Naive thymus-derived CD4-positive, alpha-beta T cell (primary cell): ENCODE results near the gene DDX39A. TPM values are rescaled to one million over a fixed set of nuclear protein-coding genes. Genes with fewer than 3 reads are reported as not detected.

Source experiments
- ATAC-seq: fragments of 150-1000 bp; cut with Tn5 transposase; 2 replicates; pipeline ENCODE4 v1.10.0; 2021; ENCODE audit warnings: mild to moderate bottlenecking, moderate library complexity
- CTCF ChIA-PET: fragments of 350-600 bp; sonication (Branson Sonifier 250); formaldehyde crosslinking; loops from one replicate; lab custom pipeline; 2021; ENCODE audit warnings: antibody characterized with exemption; lab: Charles Lee
- POLR2A ChIA-PET: fragments of 350-600 bp; sonication (Branson Sonifier 250); formaldehyde crosslinking; loops from one replicate; lab custom pipeline; 2021; ENCODE audit warnings: antibody characterized with exemption, inconsistent platforms; lab: Charles Lee
- DNase-seq, 9 donors: peaks; one replicate each; pipeline versions ENCODE4 v3.0.0 to v3.0.0-alpha.2; 2020 to 2022; ENCODE audit warnings: mixed read lengths in 1 of 9
- H3K27ac ChIP-seq: one replicate; pipeline ENCODE4 v1.7.0; 2013; ENCODE audit warnings: mild to moderate bottlenecking, low read depth, low read length, moderate library complexity
- H3K27me3 ChIP-seq, 2 donors: one replicate each; pipeline ENCODE4 v1.7.0; 2013; ENCODE audit warnings: low read length in 2 of 2, mild to moderate bottlenecking in 2 of 2, moderate library complexity in 2 of 2; ENCODE audit not compliant: control insufficient read depth in 2 of 2, insufficient read depth in 2 of 2
- H3K36me3 ChIP-seq, 3 experiments: 1 replicate in 2 of 3; 2 replicates in 1 of 3; pipeline ENCODE4 v1.7.0; 2013; ENCODE audit warnings: low read length in 3 of 3, mild to moderate bottlenecking in 3 of 3, moderate library complexity in 1 of 3; ENCODE audit not compliant: insufficient read depth in 3 of 3, control insufficient read depth in 2 of 3
- H3K4me1 ChIP-seq, 2 donors: one replicate each; pipeline ENCODE4 v1.7.0; 2013; ENCODE audit warnings: low read length in 2 of 2, mild to moderate bottlenecking in 2 of 2, moderate library complexity in 1 of 2; ENCODE audit not compliant: control insufficient read depth in 2 of 2, insufficient read depth in 2 of 2
- H3K4me3 ChIP-seq: 2 replicates; pipeline ENCODE4 v1.7.0; 2013; ENCODE audit warnings: mild to moderate bottlenecking, low read length
- H3K9me3 ChIP-seq, 3 experiments: 1 replicate in 2 of 3; 2 replicates in 1 of 3; pipeline ENCODE4 v1.7.0; 2013; ENCODE audit warnings: low read length in 3 of 3; ENCODE audit not compliant: control insufficient read depth in 2 of 3
- H3K27ac Mint-ChIP-seq, 9 donors: one replicate each; pipeline ENCODE4 v1.8.0; 2020 to 2022; ENCODE audit warnings: mixed read lengths in 9 of 9, mild to moderate bottlenecking in 8 of 9, moderate library complexity in 5 of 9, inconsistent platforms in 2 of 9
- H3K27me3 Mint-ChIP-seq, 5 donors: one replicate each; pipeline ENCODE4 v1.8.0; 2021 to 2022; ENCODE audit warnings: mixed read lengths in 5 of 5, mild to moderate bottlenecking in 1 of 5
- H3K36me3 Mint-ChIP-seq, 5 donors: one replicate each; pipeline ENCODE4 v1.8.0; 2020 to 2022; ENCODE audit warnings: mixed read lengths in 5 of 5, mild to moderate bottlenecking in 3 of 5, inconsistent platforms in 1 of 5
- H3K4me1 Mint-ChIP-seq, 7 donors: one replicate each; pipeline ENCODE4 v1.8.0; 2020 to 2022; ENCODE audit warnings: mixed read lengths in 7 of 7, mild to moderate bottlenecking in 3 of 7, inconsistent platforms in 1 of 7
- H3K4me3 Mint-ChIP-seq, 10 donors: one replicate each; pipeline ENCODE4 v1.8.0; 2020 to 2022; ENCODE audit warnings: mild to moderate bottlenecking in 10 of 10, mixed read lengths in 10 of 10, moderate library complexity in 6 of 10, inconsistent platforms in 2 of 10
- H3K9me3 Mint-ChIP-seq, 11 donors: one replicate each; pipeline ENCODE4 v1.8.0; 2020 to 2022; ENCODE audit warnings: mixed read lengths in 11 of 11, mild to moderate bottlenecking in 4 of 11, inconsistent platforms in 1 of 11, moderate library complexity in 1 of 11
- intact Hi-C, 2 donors: fragments of 100-400 bp; cut with micrococcal nuclease; formaldehyde crosslinking; loops; one replicate each; pipeline ENCODE4 v1.15.1; 2023
- polyA plus RNA-seq, 2 donors: library from polyadenylated mRNA; unstranded; fragments of 300-500 nt; fragmentation: Illumina TruSeq; gene quantifications; one replicate each; pipeline ENCODE4 v1.2.3, GENCODE V29; 2021
- total RNA-seq, 6 experiments: library from RNA in 5 of 6; stranded (reverse) in 5 of 6; gene quantifications; 1 replicate in 5 of 6; 2 replicates in 1 of 6; pipeline ENCODE4 v1.2.3 and lab custom pipeline; 2021 to 2026

DDX39A gene
- total and polyA plus RNA-seq, 7 experiments from 2014 or later, result 98.6 to 288 (median 144) TPM

- H3K27ac ChIP-seq, result peak within 1 kb of the TSS; percentile 88
- H3K36me3 ChIP-seq, result no peaks in the 10 kb centered on the region
- peak in 3 of 9 donors; percentile 10 to 79 (median 47) for DNase-seq
- Mint-ChIP-seq H3K27ac (peak within 1 kb of the TSS; percentile 79 to 97 (median 90)), H3K4me1 (peaks cover 13 to 48% (median 34%) of the 10 kb centered on the region in 7 donors), H3K9me3 (peaks cover 0 to 1% (median 0%) of the 10 kb centered on the region in 11 donors), H3K4me3 (peak within 1 kb of the TSS; percentile 74 to 92 (median 88)), H3K36me3 (peaks cover 0 to 5% (median 0%) of the 10 kb centered on the region in 5 donors), H3K27me3 (peaks cover 0 to 14% (median 0%) of the 10 kb centered on the region in 5 donors)
- ChIA-PET CTCF (interaction anchor here (0.7 to 2.3 kb wide), 9 partner anchors 8 to 296 kb away, joined by 3 to 16 read pairs (median 4); partner anchors contain the start of genes ASF1B and DDX39A), POLR2A (interaction anchor here (0.5 to 2.7 kb wide), 9 partner anchors 9 to 100 kb away, joined by 3 to 17 read pairs (median 3); partner anchors contain the start of genes DDX39A and PTGER1)
- peaks cover 18 to 24% of the 10 kb centered on the region in 2 donors for H3K4me1 ChIP-seq
- no peaks in the 10 kb centered on the region for H3K27me3 ChIP-seq
- H3K9me3 ChIP-seq, result no peaks in the 10 kb centered on the region
- intact Hi-C loops, result loop anchor here (1.0 to 5.0 kb wide), 10 partner anchors 7 to 454 kb away; partner anchors contain the start of genes DDX39A (in 2 of the 2), NDUFB7 (in 1 of the 2) and OR7A17 (in 1 of the 2)
- peak; percentile 23 for ATAC-seq
- peak within 1 kb of the TSS; percentile 67 for H3K4me3 ChIP-seq
Observed at GRCh38 chr19:14432791-14433553, 13.8 kb upstream of the DDX39A start, which contains the start of gene PKN1. TSS of gene PKN1 (plus strand) at chr19:14433306. CDS start at chr19:14433522, 216 bp downstream.

GRCh38 chr19:14430712-14431111, 11.6 kb upstream of the DDX39A start:
- H3K36me3 Mint-ChIP-seq, result peaks cover 0 to 2% (median 0%) of the 10 kb centered on the region in 5 donors
- H3K4me3 Mint-ChIP-seq, result peak overlapping the region in 8 of 10 donors; percentile 11 to 83 (median 42)
- DNase-seq, result no peak
- H3K27ac Mint-ChIP-seq, result peak overlapping the region in 6 of 9 donors; percentile 33 to 77 (median 61)
- H3K4me1 Mint-ChIP-seq, result peaks cover 13 to 34% (median 27%) of the 10 kb centered on the region in 7 donors
- CTCF ChIA-PET, result interaction anchor here (0.6 to 1.8 kb wide), 5 partner anchors 9 to 51 kb away, joined by 3 to 4 read pairs (median 3); no protein-coding TSS in a partner anchor
- Histone ChIP-seq H3K4me3 (no peak overlapping the region), H3K36me3 (no peaks in the 10 kb centered on the region), H3K27me3 (no peaks in the 10 kb centered on the region), H3K4me1 (peaks cover 17 to 18% of the 10 kb centered on the region in 2 donors), H3K27ac (no peak overlapping the region), H3K9me3 (no peaks in the 10 kb centered on the region)
- ATAC-seq, result no peak
- H3K27me3 Mint-ChIP-seq, result peaks cover 0 to 17% (median 0%) of the 10 kb centered on the region in 5 donors
- intact Hi-C loops, result loop anchor here in 1 of 2 donors (5.0 kb wide), 4 partner anchors 122 to 457 kb away; partner anchors contain the start of genes NDUFB7 and OR7A17
- peaks cover 0 to 1% (median 0%) of the 10 kb centered on the region in 11 donors for H3K9me3 Mint-ChIP-seq
- POLR2A ChIA-PET, result interaction anchor here (0.9 to 2.7 kb wide), 2 partner anchors 10 to 49 kb away, joined by 3 to 17 read pairs; partner anchors contain the start of gene DDX39A

GRCh38 chr19:14428882-14429416, 9.8 kb upstream of the DDX39A start:
- intact Hi-C loops, result no loop called here
- ChIA-PET CTCF (interaction anchor here (0.6 to 1.3 kb wide), 5 partner anchors 9 to 223 kb away, joined by 3 to 5 read pairs (median 4); no protein-coding TSS in a partner anchor), POLR2A (interaction anchor here (0.6 to 1.8 kb wide), 5 partner anchors 10 to 292 kb away, joined by 3 to 9 read pairs (median 3); partner anchors contain the start of gene DDX39A)
- ATAC-seq (no peak), DNase-seq (no peak)
- Mint-ChIP-seq H3K27me3 (peaks cover 0 to 17% (median 0%) of the 10 kb centered on the region in 5 donors), H3K9me3 (peaks cover 0 to 1% (median 0%) of the 10 kb centered on the region in 11 donors), H3K27ac (no peak overlapping the region), H3K4me1 (peaks cover 5 to 21% (median 14%) of the 10 kb centered on the region in 7 donors), H3K36me3 (no peaks in the 10 kb centered on the region), H3K4me3 (no peak overlapping the region)
- H3K4me1 ChIP-seq, result peaks cover 6 to 9% of the 10 kb centered on the region in 2 donors
- no peak overlapping the region for H3K27ac ChIP-seq
- no peaks in the 10 kb centered on the region for H3K9me3 ChIP-seq
- no peaks in the 10 kb centered on the region for H3K36me3 ChIP-seq
- no peak overlapping the region for H3K4me3 ChIP-seq
- H3K27me3 ChIP-seq, result no peaks in the 10 kb centered on the region

- no peak overlapping the region for H3K4me3 Mint-ChIP-seq
- no peak overlapping the region for H3K27ac Mint-ChIP-seq
- ATAC-seq, result no peak
- CTCF ChIA-PET, result interaction anchor here (0.6 kb wide), 1 partner anchor 305 kb away, joined by 3 read pairs; no protein-coding TSS in a partner anchor
- H3K36me3 ChIP-seq, result no peaks in the 10 kb centered on the region
- H3K4me3 ChIP-seq, result no peak overlapping the region
- H3K4me1 ChIP-seq, result peaks cover under 1 to 5% of the 10 kb centered on the region in 2 donors
- intact Hi-C loops, result no loop called here
- DNase-seq, result no peak
- peaks cover 0 to 17% (median 0%) of the 10 kb centered on the region in 5 donors for H3K27me3 Mint-ChIP-seq
- peaks cover 5 to 17% (median 11%) of the 10 kb centered on the region in 7 donors for H3K4me1 Mint-ChIP-seq
- no peak overlapping the region for H3K27ac ChIP-seq
- POLR2A ChIA-PET, result interaction anchor here (0.5 kb wide), 1 partner anchor 1746 kb away, joined by 3 read pairs; the partner anchor contains the start of gene DHPS
- peaks cover 0 to 1% (median 0%) of the 10 kb centered on the region in 11 donors for H3K9me3 Mint-ChIP-seq
- H3K9me3 ChIP-seq, result no peaks in the 10 kb centered on the region
- H3K36me3 Mint-ChIP-seq, result no peaks in the 10 kb centered on the region
- H3K27me3 ChIP-seq, result no peaks in the 10 kb centered on the region
Observed at GRCh38 chr19:14427461-14427860, 8.3 kb upstream of the DDX39A start.

- ChIA-PET POLR2A (interaction anchor here (0.7 kb wide), 1 partner anchor 474 kb away, joined by 3 read pairs; no protein-coding TSS in a partner anchor), CTCF (interaction anchor here (1.2 to 1.4 kb wide), 2 partner anchors 14 to 47 kb away, joined by 3 read pairs; no protein-coding TSS in a partner anchor)
- ATAC-seq (no peak), DNase-seq (no peak)
- peaks cover 0 to 6% (median 3%) of the 10 kb centered on the region in 7 donors for H3K4me1 Mint-ChIP-seq
- no peaks in the 10 kb centered on the region for H3K36me3 Mint-ChIP-seq
- no peak overlapping the region for H3K4me3 Mint-ChIP-seq
- Histone ChIP-seq H3K36me3 (no peaks in the 10 kb centered on the region), H3K27me3 (no peaks in the 10 kb centered on the region), H3K4me3 (no peak overlapping the region), H3K4me1 (no peaks in the 10 kb centered on the region), H3K9me3 (no peaks in the 10 kb centered on the region), H3K27ac (no peak overlapping the region)
- no peak overlapping the region for H3K27ac Mint-ChIP-seq
- intact Hi-C loops, result no loop called here
- H3K9me3 Mint-ChIP-seq, result peaks cover 0 to 1% (median 0%) of the 10 kb centered on the region in 11 donors
- peaks cover 0 to 12% (median 0%) of the 10 kb centered on the region in 5 donors for H3K27me3 Mint-ChIP-seq
Observed at GRCh38 chr19:14425696-14426138, 6.6 kb upstream of the DDX39A start.
